ENCODE results near the gene RAB15. TPM values are rescaled to one million over a fixed set of nuclear protein-coding genes. Genes with fewer than 3 reads are reported as not detected.

The RAB15 gene
- total RNA-seq, 1 donor = 4.8 TPM

DNA sequence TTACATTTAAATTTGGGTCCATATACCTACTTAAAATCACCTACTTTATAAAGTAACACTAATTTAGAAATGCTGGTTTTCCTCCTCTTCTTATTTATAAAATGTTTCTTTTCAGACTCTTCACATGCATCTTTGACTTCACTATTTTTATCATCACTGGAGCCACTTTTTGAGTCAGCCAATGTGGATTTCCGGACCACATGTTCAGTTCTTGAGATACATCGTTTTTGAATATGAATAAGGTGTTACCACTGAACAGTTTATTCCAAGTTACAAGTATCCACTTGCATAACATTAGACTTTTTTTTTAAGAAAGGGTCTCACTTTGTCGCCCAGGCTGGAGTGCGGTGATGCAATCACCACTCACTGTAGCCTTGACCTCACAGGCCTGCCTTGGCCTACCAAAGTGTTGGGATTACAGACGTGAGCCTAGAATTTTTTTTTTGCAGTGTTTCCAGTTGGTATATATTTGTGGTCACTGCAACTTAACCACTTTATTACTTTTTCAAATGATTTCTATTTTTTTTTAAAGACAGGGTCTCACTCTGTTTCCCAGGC lies 20.3 kb upstream of the RAB15 start:
- TF ChIP-seq, protein P1, sequence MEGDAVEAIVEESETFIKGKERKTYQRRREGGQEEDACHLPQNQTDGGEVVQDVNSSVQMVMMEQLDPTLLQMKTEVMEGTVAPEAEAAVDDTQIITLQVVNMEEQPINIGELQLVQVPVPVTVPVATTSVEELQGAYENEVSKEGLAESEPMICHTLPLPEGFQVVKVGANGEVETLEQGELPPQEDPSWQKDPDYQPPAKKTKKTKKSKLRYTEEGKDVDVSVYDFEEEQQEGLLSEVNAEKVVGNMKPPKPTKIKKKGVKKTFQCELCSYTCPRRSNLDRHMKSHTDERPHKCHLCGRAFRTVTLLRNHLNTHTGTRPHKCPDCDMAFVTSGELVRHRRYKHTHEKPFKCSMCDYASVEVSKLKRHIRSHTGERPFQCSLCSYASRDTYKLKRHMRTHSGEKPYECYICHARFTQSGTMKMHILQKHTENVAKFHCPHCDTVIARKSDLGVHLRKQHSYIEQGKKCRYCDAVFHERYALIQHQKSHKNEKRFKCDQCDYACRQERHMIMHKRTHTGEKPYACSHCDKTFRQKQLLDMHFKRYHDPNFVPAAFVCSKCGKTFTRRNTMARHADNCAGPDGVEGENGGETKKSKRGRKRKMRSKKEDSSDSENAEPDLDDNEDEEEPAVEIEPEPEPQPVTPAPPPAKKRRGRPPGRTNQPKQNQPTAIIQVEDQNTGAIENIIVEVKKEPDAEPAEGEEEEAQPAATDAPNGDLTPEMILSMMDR (IDR thresholded peaks at IDR 0.05; ENCODE audit: insufficient read depth, low read length) = no peak
- H3K4me3 ChIP-seq (ENCODE audit: low read depth, low read length) = no peak overlapping the region
- no peak for DNase-seq (ENCODE audit: low read depth)

GRCh38 chr14:64990939-64991338 lies 18.8 kb upstream of the RAB15 start:
- TF ChIP-seq, protein P1 (IDR thresholded peaks at IDR 0.05; ENCODE audit: insufficient read depth, low read length) = no peak
- no peak for DNase-seq (ENCODE audit: low read depth)

DNA sequence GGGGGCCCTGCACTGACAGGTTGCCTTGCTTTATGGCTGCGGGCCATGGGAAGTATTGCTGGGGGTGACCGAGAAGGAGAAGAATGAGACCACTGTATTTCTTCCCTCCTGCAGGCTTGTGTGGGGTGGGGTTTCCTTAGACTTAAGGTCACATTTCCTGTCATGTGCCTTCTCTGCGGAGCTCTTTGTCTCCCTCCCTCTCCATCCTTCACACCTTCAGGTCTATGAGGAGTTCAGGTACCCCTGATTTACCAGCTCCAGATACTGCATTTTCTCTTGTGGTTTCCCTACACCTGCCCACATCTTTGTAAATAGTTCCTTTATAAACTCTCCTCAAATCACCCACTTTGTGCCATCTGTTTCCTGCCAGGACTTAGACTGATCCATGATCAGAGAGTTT lies 18.2 kb upstream of the RAB15 start:
- TF ChIP-seq, protein P1 (IDR thresholded peaks at IDR 0.05; ENCODE audit: insufficient read depth, low read length) = no peak
- DNase-seq (ENCODE audit: low read depth) = no peak
- H3K4me3 ChIP-seq (ENCODE audit: low read depth, low read length) = no peak overlapping the region

More at GRCh38 chr14:64990939-64991338, 18.8 kb upstream of the RAB15 start:
- no peak overlapping the region for H3K4me3 ChIP-seq (ENCODE audit: low read depth, low read length)

DNA sequence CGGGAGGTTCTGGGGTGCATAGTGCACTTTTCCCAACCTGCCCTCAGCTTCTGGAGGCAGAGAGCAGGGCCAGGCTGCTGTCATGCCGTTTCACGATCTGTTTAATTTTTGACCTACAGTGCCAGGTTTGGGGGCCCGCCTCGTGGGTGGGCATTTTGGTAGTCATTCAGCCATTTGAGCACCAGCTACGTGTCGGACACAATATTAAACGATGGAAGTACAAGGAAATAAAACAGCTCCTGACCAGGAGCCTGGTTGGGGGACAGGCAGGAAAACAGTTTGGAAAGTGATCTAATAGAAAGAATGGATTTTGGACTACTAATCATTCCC lies 15.3 kb upstream of the RAB15 start:
- TF ChIP-seq, protein P1 (IDR thresholded peaks at IDR 0.05; ENCODE audit: insufficient read depth, low read length) = no peak
- no peak for DNase-seq (ENCODE audit: low read depth)
- peak overlapping the region; percentile 99 for H3K4me3 ChIP-seq (ENCODE audit: low read depth, low read length)

- peak; percentile 97 for DNase-seq (ENCODE audit: low read depth)
- H3K4me3 ChIP-seq (ENCODE audit: low read depth, low read length) = peak within 1 kb of the TSS; percentile 99
- TF ChIP-seq, protein P1 (IDR thresholded peaks at IDR 0.05; ENCODE audit: insufficient read depth, low read length) = peak; percentile 79
Observed at GRCh38 chr14:64986648-64987437, 14.7 kb upstream of the RAB15 start, which contains the start of gene FNTB. TSS of gene FNTB (plus strand) at chr14:64986895. CDS start at chr14:64986954, 59 bp downstream.

DNA sequence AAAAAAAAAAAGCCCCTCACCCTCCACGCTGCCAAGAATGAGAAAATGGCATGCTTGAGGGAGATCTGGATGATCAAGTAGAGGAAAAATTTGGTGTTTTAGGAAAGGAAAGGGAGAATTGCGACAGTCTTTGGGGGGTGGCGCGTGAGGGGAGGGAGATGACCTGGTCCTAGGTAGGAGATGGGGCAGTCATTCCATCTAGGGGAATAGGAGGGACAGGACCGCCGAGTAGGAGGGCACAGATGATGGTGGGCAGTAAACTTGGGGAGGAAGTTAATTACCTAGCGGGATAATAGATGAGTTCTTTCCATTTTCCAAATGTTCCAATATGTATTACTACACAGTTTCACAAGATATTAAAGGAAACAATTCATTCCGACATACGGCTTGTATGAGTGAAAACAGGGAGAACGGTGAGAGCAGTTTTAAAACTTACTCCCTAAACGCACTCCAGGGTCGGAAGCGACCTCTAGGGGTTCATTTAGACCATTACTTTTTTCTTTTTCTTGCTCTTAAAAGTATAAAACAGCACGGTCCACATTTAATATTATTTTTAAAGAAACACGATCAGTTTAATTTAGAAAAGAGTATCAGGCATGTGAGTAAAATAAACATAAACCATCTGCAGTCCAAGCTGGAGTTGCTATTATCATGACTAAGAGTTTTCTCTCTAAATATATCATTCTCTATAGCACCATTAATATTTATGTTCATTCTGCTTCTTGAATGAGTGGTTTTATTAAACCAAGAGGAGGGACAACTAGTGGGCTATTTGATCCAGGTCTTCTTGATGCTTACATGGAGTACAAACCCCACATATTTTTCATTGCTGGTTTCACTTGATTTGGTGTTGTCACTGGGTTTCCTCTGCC lies 11.5 kb upstream of the RAB15 start:
- TF ChIP-seq, protein P1 (IDR thresholded peaks at IDR 0.05; ENCODE audit: insufficient read depth, low read length) = peak; percentile 69
- peak; percentile 80 for DNase-seq (ENCODE audit: low read depth)

More for the DNA sequence above, 11.5 kb upstream of the RAB15 start:
- H3K4me3 ChIP-seq (ENCODE audit: low read depth, low read length) = peak overlapping the region; percentile 32

Data from fibroblast of the aortic adventitia (primary cell).